GM21717 (cell line): ENCODE measurements around the gene FNDC1.
"Not testable (repeated sequence)": the region's sequence is repeated elsewhere in the genome, so short reads cannot be mapped to it uniquely, and the experiment has no call there.

Experiments used
- ATAC-seq: cut with Tn5 transposase; IDR thresholded peaks from one replicate; pipeline ENCODE4 v1.9.1; 2021; ENCODE audit warnings: mild to moderate bottlenecking, moderate library complexity; ENCODE audit not compliant: unreplicated experiment

FNDC1 gene

GRCh38 chr6:159254186-159254585 is 85.0 kb downstream of the FNDC1 start:
- no peak for ATAC-seq

GRCh38 chr6:159255434-159255951 is 86.3 kb downstream of the FNDC1 start:
- no peak for ATAC-seq

- ATAC-seq, result no peak
Measured at GRCh38 chr6:159256128-159256527, 86.9 kb downstream of the FNDC1 start.

GRCh38 chr6:159257846-159258245 is 88.6 kb downstream of the FNDC1 start:
- ATAC-seq, result no peak

- ATAC-seq, result no peak
Measured at GRCh38 chr6:159259441-159260125, 90.4 kb downstream of the FNDC1 start.

GRCh38 chr6:159260208-159260607 is 91.0 kb downstream of the FNDC1 start:
- no peak for ATAC-seq

GRCh38 chr6:159261995-159262394 is 92.8 kb downstream of the FNDC1 start:
- no peak for ATAC-seq

- ATAC-seq, result no peak
Measured at GRCh38 chr6:159262586-159262985, 93.4 kb downstream of the FNDC1 start.

- no peak for ATAC-seq
Measured at GRCh38 chr6:159267165-159267564, 98.0 kb downstream of the FNDC1 start.

- ATAC-seq, result no peak
Measured at GRCh38 chr6:159268511-159268910, 99.3 kb downstream of the FNDC1 start.

GRCh38 chr6:159271257-159271656 is 102.1 kb downstream of the FNDC1 start:
- no peak for ATAC-seq

- ATAC-seq, result no peak
Measured at GRCh38 chr6:159278626-159279025, 109.4 kb downstream of the FNDC1 start.

GRCh38 chr6:159279790-159280277 is 110.6 kb downstream of the FNDC1 start:
- ATAC-seq, result no peak

- ATAC-seq, result no peak
Measured at GRCh38 chr6:159282421-159282820, 113.2 kb downstream of the FNDC1 start.

GRCh38 chr6:159284661-159285060 is 115.5 kb downstream of the FNDC1 start:
- ATAC-seq, result not testable (repeated sequence)

GRCh38 chr6:159298840-159299239 is 129.6 kb downstream of the FNDC1 start:
- no peak for ATAC-seq

GRCh38 chr6:159299566-159299965 is 130.4 kb downstream of the FNDC1 start:
- no peak for ATAC-seq

- ATAC-seq, result no peak
Measured at GRCh38 chr6:159301277-159301676, 132.1 kb downstream of the FNDC1 start.

- ATAC-seq, result no peak
Measured at GRCh38 chr6:159301810-159302593, 132.8 kb downstream of the FNDC1 start.

- no peak for ATAC-seq
Measured at GRCh38 chr6:159302594-159302992, 133.4 kb downstream of the FNDC1 start.

GRCh38 chr6:159303159-159303558 is 134.0 kb downstream of the FNDC1 start:
- ATAC-seq, result no peak

- ATAC-seq, result no peak
Measured at GRCh38 chr6:159303784-159304183, 134.6 kb downstream of the FNDC1 start.
